HepG2 (cell line): ENCODE measurements around the gene RDH16. TPM values are rescaled to one million over a fixed set of nuclear protein-coding genes. Genes with fewer than 3 reads are reported as not detected.

Experiments used
- ATAC-seq: fragments of 200-7000 bp; cut with Tn5 transposase; 3 replicates; pipeline ENCODE4 v1.9.1; 2020; ENCODE audit warnings: mild to moderate bottlenecking, moderate library complexity
- BruUV-seq: library from RNA; stranded (reverse); fragments of 400-500 nt; replicated peaks from 2 replicates; lab custom pipeline; 2021; lab: Mats Ljungman, UMichigan
- CTCF ChIA-PET: fragments of 300-600 bp; formaldehyde crosslinking; extraction: SDS; loops from one replicate; lab custom pipeline; 2021; ENCODE audit warnings: low total read pairs, inconsistent platforms, low intra/inter-chr PET ratio; lab: Yijun Ruan, JAX
- POLR2A ChIA-PET: fragments of 350-600 bp; sonication (Branson Sonifier 250); formaldehyde crosslinking; loops from one replicate; lab custom pipeline; 2020; ENCODE audit warnings: antibody characterized with exemption, inconsistent platforms; lab: Yijun Ruan, JAX
- DNase-seq: peaks from one replicate; pipeline ENCODE4 v3.0.0-alpha.2; 2015; ENCODE audit warnings: low spot score
- FAIRE-seq: peaks from 3 replicates; lab custom pipeline; 2011; peaks lifted over from hg19 to GRCh38; lab: Jason Lieb, UNC
- H2AFZ ChIP-seq: one replicate; pipeline ENCODE4 v1.6.1; 2011; ENCODE audit warnings: low read length, inconsistent platforms
- H3K27ac ChIP-seq: fragments of 300-600 bp; 3 replicates; pipeline ENCODE4 v1.8.0; 2011; ENCODE audit warnings: mixed run types, mild to moderate bottlenecking, mixed read lengths, low read length, inconsistent platforms; ENCODE audit not compliant: insufficient read depth; ENCODE audit errors: extremely low read length
- H3K27me3 ChIP-seq, 2 experiments: fragments of 200-600 bp in 1 of 2; 2 replicates in 1 of 2; 3 replicates in 1 of 2; pipeline versions ENCODE4 v1.6.0 to v1.8.0; 2011; ENCODE audit warnings: low read length in 2 of 2, mild to moderate bottlenecking in 2 of 2, moderate library complexity in 2 of 2, inconsistent platforms in 1 of 2; ENCODE audit not compliant: insufficient read depth in 2 of 2, control insufficient read depth in 1 of 2
- H3K36me3 ChIP-seq, 2 experiments: fragments of 200-600 bp in 1 of 2; replicated peaks in 1 of 2; 2 replicates in 1 of 2; 3 replicates in 1 of 2; pipeline versions ENCODE4 v1.5.1 to v1.8.0; 2011; ENCODE audit warnings: low read length in 2 of 2, inconsistent platforms in 1 of 2; ENCODE audit not compliant: insufficient read depth in 2 of 2, control insufficient read depth in 1 of 2
- H3K4me1 ChIP-seq: 2 replicates; pipeline ENCODE4 v1.5.1; 2012; ENCODE audit warnings: low read length, inconsistent platforms; ENCODE audit not compliant: insufficient read depth
- H3K4me2 ChIP-seq: 2 replicates; pipeline ENCODE4 v1.6.0; 2011; ENCODE audit warnings: low read depth, low read length, inconsistent platforms
- H3K4me3 ChIP-seq, 3 experiments: fragments of 200-600 bp in 1 of 3; sonication (generic), shearing (Covaris generic) in 1 of 3; replicated peaks in 1 of 3; 2 replicates each; pipeline ENCODE4 v1.5.1; 2011 to 2016; ENCODE audit warnings: low read length in 3 of 3, inconsistent platforms in 2 of 3, low read depth in 2 of 3, mild to moderate bottlenecking in 2 of 3, control low read depth in 1 of 3, mixed read lengths in 1 of 3; ENCODE audit not compliant: insufficient read depth in 1 of 3
- H3K79me2 ChIP-seq: one replicate; pipeline ENCODE4 v1.6.1; 2011; ENCODE audit warnings: low read length, inconsistent platforms; ENCODE audit not compliant: insufficient read depth
- H3K9ac ChIP-seq: 2 replicates; pipeline ENCODE4 v1.6.0; 2011; ENCODE audit warnings: mild to moderate bottlenecking, low read depth, low read length, inconsistent platforms; ENCODE audit not compliant: insufficient read depth
- H3K9me3 ChIP-seq: 2 replicates; pipeline ENCODE4 v1.5.1; 2012; ENCODE audit warnings: mild to moderate bottlenecking, low read length
- H4K20me1 ChIP-seq: 2 replicates; pipeline ENCODE4 v1.6.0; 2011; ENCODE audit warnings: inconsistent platforms, mild to moderate bottlenecking, low read length, moderate library complexity; ENCODE audit not compliant: insufficient read depth
- CHD2 ChIP-seq: IDR thresholded peaks from 2 replicates; pipeline ENCODE4 v1.6.1; 2011; ENCODE audit warnings: low read depth, low read length, improper control_type of control experiment
- EZH2 ChIP-seq: conservative IDR thresholded peaks from 2 replicates; pipeline ENCODE4 v1.6.1; 2012; ENCODE audit warnings: mild to moderate bottlenecking, low read depth, low read length, moderate library complexity
- GATAD1 ChIP-seq: IDR thresholded peaks from 2 replicates; pipeline ENCODE4 v1.6.1; 2016; ENCODE audit warnings: missing genetic modification reagents, missing compliant biosample characterization
- HNRNPH1 ChIP-seq: fragments of 200-400 bp; formaldehyde crosslinking; optimal IDR thresholded peaks from 2 replicates; pipeline ENCODE3; 2017; ENCODE audit warnings: mild to moderate bottlenecking, low read depth, low read length
- IKZF4 ChIP-seq: sonication (generic); formaldehyde crosslinking; IDR thresholded peaks from 2 replicates; pipeline ENCODE4 v1.5.1; 2020; ENCODE audit warnings: borderline replicate concordance, mild to moderate bottlenecking, low read depth, missing genetic modification reagents; ENCODE audit errors: not compliant biosample characterization
- MAFK ChIP-seq, 2 experiments: IDR thresholded peaks in 1 of 2; conservative IDR thresholded peaks in 1 of 2; 2 replicates each; pipeline ENCODE4 v1.6.1; 2011; ENCODE audit warnings: improper control_type of control experiment in 2 of 2, low read length in 2 of 2
- MEIS2 ChIP-seq: sonication (generic); formaldehyde crosslinking; IDR thresholded peaks from 2 replicates; pipeline ENCODE4 v1.9.0; 2021; ENCODE audit warnings: mild to moderate bottlenecking, missing genetic modification reagents
- NFATC3 ChIP-seq: sonication (generic); formaldehyde crosslinking; IDR thresholded peaks from 2 replicates; pipeline ENCODE4 v1.5.1; 2020; ENCODE audit warnings: mild to moderate bottlenecking, missing genetic modification reagents
- PHF21A ChIP-seq: sonication (generic); formaldehyde crosslinking; IDR thresholded peaks from 2 replicates; pipeline ENCODE4 v1.5.0; 2020; ENCODE audit warnings: mild to moderate bottlenecking, missing genetic modification reagents
- ZIK1 ChIP-seq: sonication (generic); formaldehyde crosslinking; IDR thresholded peaks from 2 replicates; pipeline ENCODE4 v1.5.0; 2020; ENCODE audit warnings: mild to moderate bottlenecking, low read depth, missing genetic modification reagents, borderline replicate concordance
- ZNF337 ChIP-seq: sonication (generic); formaldehyde crosslinking; IDR thresholded peaks from 2 replicates; pipeline ENCODE4 v1.5.1; 2020; ENCODE audit warnings: missing genetic modification reagents, low read depth, mild to moderate bottlenecking, borderline replicate concordance
- ZNF543 ChIP-seq: sonication (generic); formaldehyde crosslinking; IDR thresholded peaks from 2 replicates; pipeline ENCODE4 v1.4.0; 2020; ENCODE audit warnings: mild to moderate bottlenecking, missing genetic modification reagents
- ZNF567 ChIP-seq: sonication (generic); formaldehyde crosslinking; IDR thresholded peaks from 2 replicates; pipeline ENCODE4 v1.8.1; 2023; ENCODE audit warnings: mild to moderate bottlenecking, missing genetic modification reagents, borderline replicate concordance
- ZNF841 ChIP-seq: sonication (generic); formaldehyde crosslinking; IDR thresholded peaks from 2 replicates; pipeline ENCODE4 v1.8.1; 2023; ENCODE audit warnings: missing genetic modification reagents, borderline replicate concordance
- WGBS: methylation state at CpG from one replicate; pipeline ENCODE4 v1.1.6; 2017; ENCODE audit warnings: low lambda C conversion rate; 5-methylcytosine and 5-hydroxymethylcytosine counted together
- in situ Hi-C: cut with HindIII; loops from 2 replicates; pipeline ENCODE4 v1.10.0; 2017; ENCODE audit warnings: low pct_unique_long_range_greater_than_20kb; ENCODE audit not compliant: extremely low pct_ligation_motif_present
- intact Hi-C: fragments of 100-400 bp; cut with micrococcal nuclease; formaldehyde crosslinking; loops from one replicate; pipeline ENCODE4 v1.10.0; 2022; ENCODE audit not compliant: unreplicated experiment
- polyA plus RNA-seq, 8 experiments: library from polyadenylated mRNA; depleted of rRNA in 3 of 8; stranded (reverse) in 7 of 8; unstranded in 1 of 8; fragments of >200 nt; fragmentation: Illumina TruSeq in 4 of 8; extraction: Trizol in 4 of 8; gene quantifications; 2 replicates each; pipeline versions ENCODE4 v1.2.1 to v1.2.3, GENCODE V29; 2011 to 2016; ENCODE audit warnings: low read depth in 4 of 8, missing spikeins in 1 of 8, mixed read lengths in 1 of 8; ENCODE audit not compliant: insufficient read depth in 1 of 8
- total RNA-seq, 5 experiments: library from RNA; depleted of rRNA; stranded (reverse); fragments of >200 nt; fragmentation: Illumina TruSeq; extraction: Trizol; gene quantifications; 2 replicates each; pipeline ENCODE4 v1.2.3, GENCODE V29; 2016; ENCODE audit warnings: low read depth in 1 of 5

RDH16 gene
- total and polyA plus RNA-seq, 2 of the 13 experiments (the other 11 are each of a cell fraction or from before 2014, with no cell fraction given) = 0.05 to 0.13 TPM

DNA sequence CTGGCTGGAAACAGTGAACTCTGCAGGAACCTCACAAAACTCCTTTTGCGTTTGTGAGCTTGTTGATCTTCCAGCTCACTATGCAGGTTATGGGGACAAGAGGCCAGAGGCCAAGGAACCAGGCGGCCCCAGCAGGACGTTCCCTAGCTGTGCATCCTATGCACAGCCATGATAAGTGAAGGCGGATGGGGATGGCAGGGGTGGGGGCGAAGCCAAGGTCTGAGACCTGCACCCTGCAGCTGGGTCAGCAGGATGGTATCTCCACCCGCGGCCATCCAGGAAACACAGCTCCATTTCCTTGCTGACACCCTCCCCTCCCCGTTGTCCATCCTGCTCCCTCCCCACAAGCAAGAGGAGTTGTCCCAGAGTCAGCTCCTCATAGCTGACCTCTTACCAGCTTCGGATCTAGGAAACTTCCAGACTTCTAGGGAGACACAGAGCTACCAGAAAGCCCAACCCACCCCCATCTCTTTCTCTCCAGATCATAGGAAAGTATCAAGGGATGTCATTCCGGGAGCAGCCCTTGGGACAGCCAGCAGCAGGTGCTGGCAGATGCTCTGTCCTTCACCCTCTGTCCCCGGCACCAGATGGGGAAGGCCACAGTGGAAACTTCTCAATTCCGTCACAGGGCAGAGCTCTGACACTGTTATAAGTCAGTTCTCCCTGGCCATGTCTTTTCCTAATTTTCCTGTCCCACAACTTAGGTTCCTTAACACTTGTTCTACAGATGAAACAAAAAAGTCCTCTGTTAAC lies 39.6 kb upstream of the RDH16 start:
- Histone ChIP-seq H3K79me2 (peaks cover under 1% of the 10 kb centered on the region), H3K9me3 (no peaks in the 10 kb centered on the region), H3K9ac (no peak overlapping the region), H3K4me3 (no peak overlapping the region), H3K4me2 (no peak overlapping the region), H3K27me3 (no peaks in the 10 kb centered on the region; a peak in 1 of 5 replicates), H3K4me1 (peaks cover 13% of the 10 kb centered on the region), H4K20me1 (peaks cover 4% of the 10 kb centered on the region)
- FAIRE-seq (no peak), DNase-seq (no peak)
- intact Hi-C loops = no loop called here
- no TSS peak for BruUV-seq
- WGBS = 88% methylated on average over 7 of the region's 12 CpGs
- CTCF ChIA-PET = no interaction called here
- no peak for TF ChIP-seq ZNF543 (CRISPR knock-in tag)
- no peak for TF ChIP-seq EZH2
- no peak for TF ChIP-seq GATAD1 (CRISPR knock-in tag)
- TF ChIP-seq IKZF4 (CRISPR knock-in tag) = no peak
- TF ChIP-seq PHF21A (CRISPR knock-in tag) = no peak
- no peak for TF ChIP-seq ZNF567 (CRISPR knock-in tag)
- no peak for TF ChIP-seq MEIS2 (CRISPR knock-in tag)
- TF ChIP-seq CHD2 = no peak
- TF ChIP-seq ZNF337 (CRISPR knock-in tag) = no peak
- no peak for TF ChIP-seq ZIK1 (CRISPR knock-in tag)
- TF ChIP-seq MAFK (conservative IDR thresholded peaks at IDR 0.05 in 1 of 2, IDR thresholded peaks at IDR 0.05 in 1 of 2; ENCODE audit: low read length in 2 of 2) = no peak
- TF ChIP-seq ZNF841 (CRISPR knock-in tag) = no peak
- TF ChIP-seq NFATC3 (CRISPR knock-in tag) = no peak
- no peak for TF ChIP-seq HNRNPH1
- TF ChIP-seq, all 625 proteins: peak for 0
- ATAC-seq = no peak
- POLR2A ChIA-PET = no interaction called here
- in situ Hi-C loops = no loop called here
- Histone ChIP-seq H2AFZ (no peak overlapping the region), H3K27ac (no peak overlapping the region), H3K36me3 (peaks cover 2 to 6% of the 10 kb centered on the region in 2 experiments; a peak in 2 of 5 replicates)
